ENCODE measurements around the gene COX14. TPM values are rescaled to one million over a fixed set of nuclear protein-coding genes. Genes with fewer than 3 reads are reported as not detected.
A peak's percentile ranks its signal among the peaks of the same experiment; 100 is the strongest.

The COX14 gene
- total RNA-seq, 1 experiment from 2014 or later = 74.5 TPM

GRCh38 chr12:50070314-50071060 is 41.5 kb upstream of the COX14 start:
- ATAC-seq (peak; percentile 83), DNase-seq (ENCODE audit: low read depth, low spot score) (no peak)
- intact Hi-C loops (cut with micrococcal nuclease; ENCODE audit: unreplicated experiment) = loop anchor here (1.0 kb wide), 1 partner anchor 103 kb away; no protein-coding TSS in a partner anchor
- TF ChIP-seq POLR2AphosphoS5 (IDR thresholded peaks at IDR 0.05; ENCODE audit: low read depth, low read length) (no peak), CTCF (IDR thresholded peaks at IDR 0.05) (peak; percentile 96), TCF7L2 (IDR thresholded peaks at IDR 0.05; ENCODE audit: low read depth, low read length) (no peak), SIN3A (IDR thresholded peaks at IDR 0.05; ENCODE audit: borderline replicate concordance, insufficient read depth, low read depth, low read length) (no peak), REST (IDR thresholded peaks at IDR 0.05; ENCODE audit: insufficient read depth in 1 of 2, low read depth in 2 of 2, low read length in 1 of 2) (no peak)
- H3K4me1 ChIP-seq (ENCODE audit: control insufficient read depth, insufficient read depth, low read length) = 0 out of 2 replicates have a peak, but pooled peaks cover 3% of the 10 kb centered on the region
- in situ Hi-C loops (cut with HindIII; ENCODE audit: low pct_unique_long_range_greater_than_20kb, low sequenced_read_pairs) = no loop called here
- ChIA-PET POLR2A (interaction anchor here (0.6 to 0.7 kb wide), 2 partner anchors 549 to 665 kb away, joined by 4 to 7 read pairs; no protein-coding TSS in a partner anchor), CTCF (interaction anchor here (0.5 to 3.3 kb wide), 15 partner anchors 12 to 737 kb away, joined by 3 to 30 read pairs (median 4); partner anchors contain the start of genes AQP6 and SMARCD1)
- H3K27ac ChIP-seq (ENCODE audit: low read length) = peak overlapping the region; percentile 18; the same call in 1 of the 2 replicates
- H3K4me3 ChIP-seq (ENCODE audit: low read depth in 2 of 2, low read length in 2 of 2) = no peak overlapping the region
- no peaks in the 10 kb centered on the region for H3K9me3 ChIP-seq (ENCODE audit: control insufficient read depth, insufficient read depth, low read depth, low read length)
- H3K36me3 ChIP-seq (ENCODE audit: control insufficient read depth, insufficient read depth, low read length) = no peaks in the 10 kb centered on the region
- no TSS peak for BruUV-seq (replicated peaks)
- no peaks in the 10 kb centered on the region for H3K27me3 ChIP-seq (ENCODE audit: control insufficient read depth, insufficient read depth, low read length)

GRCh38 chr12:50072198-50072907 is 39.7 kb upstream of the COX14 start:
- CTCF ChIA-PET = interaction anchor here (0.5 kb wide), 1 partner anchor 273 kb away, joined by 5 read pairs; no protein-coding TSS in a partner anchor
- no peak overlapping the region for H3K4me3 ChIP-seq (ENCODE audit: low read depth in 2 of 2, low read length in 2 of 2)
- ATAC-seq = no peak
- intact Hi-C loops (cut with micrococcal nuclease; ENCODE audit: unreplicated experiment) (no loop called here), in situ Hi-C loops (cut with HindIII; ENCODE audit: low pct_unique_long_range_greater_than_20kb, low sequenced_read_pairs) (no loop called here)
- no peaks in the 10 kb centered on the region for H3K27me3 ChIP-seq (ENCODE audit: control insufficient read depth, insufficient read depth, low read length)
- BruUV-seq (replicated peaks) = no TSS peak
- H3K27ac ChIP-seq (ENCODE audit: low read length) = no peak overlapping the region
- no peaks in the 10 kb centered on the region for H3K36me3 ChIP-seq (ENCODE audit: control insufficient read depth, insufficient read depth, low read length)
- H3K4me1 ChIP-seq (ENCODE audit: control insufficient read depth, insufficient read depth, low read length) = 0 out of 2 replicates have a peak, but pooled peaks cover 3% of the 10 kb centered on the region
- TF ChIP-seq CTCF (IDR thresholded peaks at IDR 0.05) = no peak
- TF ChIP-seq POLR2AphosphoS5 (IDR thresholded peaks at IDR 0.05; ENCODE audit: low read depth, low read length) = no peak
- no peak for TF ChIP-seq SIN3A (IDR thresholded peaks at IDR 0.05; ENCODE audit: borderline replicate concordance, insufficient read depth, low read depth, low read length)
- TF ChIP-seq REST (IDR thresholded peaks at IDR 0.05; ENCODE audit: insufficient read depth in 1 of 2, low read depth in 2 of 2, low read length in 1 of 2) = no peak
- TF ChIP-seq TCF7L2 (IDR thresholded peaks at IDR 0.05; ENCODE audit: low read depth, low read length) = no peak
- H3K9me3 ChIP-seq (ENCODE audit: control insufficient read depth, insufficient read depth, low read depth, low read length) = no peaks in the 10 kb centered on the region
- no peak for DNase-seq (ENCODE audit: low read depth, low spot score)
- POLR2A ChIA-PET = interaction anchor here (0.6 to 0.7 kb wide), 2 partner anchors 107 to 122 kb away, joined by 3 to 7 read pairs; no protein-coding TSS in a partner anchor
